Measurements from ENCODE around the gene CSTF3.
"Not testable (repeated sequence)": the region's sequence is repeated elsewhere in the genome, so short reads cannot be mapped to it uniquely, and the experiment has no call there.

Gene CSTF3

GRCh38 chr11:33072465-33072864, 88.8 kb downstream of the CSTF3 start:
- no peak for DNase-seq

GRCh38 chr11:33068611-33069340, 92.5 kb downstream of the CSTF3 start:
- DNase-seq = no peak

GRCh38 chr11:33067294-33067693, 94.0 kb downstream of the CSTF3 start:
- no peak for DNase-seq

GRCh38 chr11:33065445-33066178, 95.7 kb downstream of the CSTF3 start:
- DNase-seq = peak; percentile 56

GRCh38 chr11:33064866-33065265, 96.4 kb downstream of the CSTF3 start:
- no peak for DNase-seq

- DNase-seq = no peak
Measured at GRCh38 chr11:33064033-33064825, 97.1 kb downstream of the CSTF3 start.

GRCh38 chr11:33063326-33063881, 97.9 kb downstream of the CSTF3 start:
- DNase-seq = no peak

- DNase-seq = no peak
Measured at GRCh38 chr11:33062137-33062536, 99.1 kb downstream of the CSTF3 start.

- DNase-seq = no peak
Measured at GRCh38 chr11:33060271-33060670, 101.0 kb downstream of the CSTF3 start.

GRCh38 chr11:33059331-33060007, 101.8 kb downstream of the CSTF3 start:
- DNase-seq = no peak

GRCh38 chr11:33057284-33057683, 104.0 kb downstream of the CSTF3 start:
- no peak for DNase-seq

GRCh38 chr11:33055375-33055774, 105.9 kb downstream of the CSTF3 start:
- DNase-seq = no peak

- no peak for DNase-seq
Measured at GRCh38 chr11:33052231-33052630, 109.0 kb downstream of the CSTF3 start.

- DNase-seq = not testable (repeated sequence)
Measured at GRCh38 chr11:33049565-33050408, 111.5 kb downstream of the CSTF3 start.

- not testable (repeated sequence) for DNase-seq
Measured at GRCh38 chr11:33048701-33049100, 112.6 kb downstream of the CSTF3 start.

- DNase-seq = no peak
Measured at GRCh38 chr11:33045551-33046255, 115.6 kb downstream of the CSTF3 start.

- DNase-seq = no peak
Measured at GRCh38 chr11:33044285-33044756, 117.0 kb downstream of the CSTF3 start.

- DNase-seq = no peak
Measured at GRCh38 chr11:33043221-33043830, 118.0 kb downstream of the CSTF3 start.

- DNase-seq = no peak
Measured at GRCh38 chr11:33040862-33041453, 120.3 kb downstream of the CSTF3 start.

All from activated effector memory CD4-positive, alpha-beta T cell treated with Interleukin-2 at 50 U/mL for 16 hours (primary cell).